Body of pancreas (tissue), 4 donors: ENCODE data around the gene PVR. TPM values are rescaled to one million over a fixed set of nuclear protein-coding genes. Genes with fewer than 3 reads are reported as not detected.
A peak's percentile ranks its signal among the peaks of the same experiment; 100 is the strongest.

Experiments used
- ATAC-seq: fragments of 150-250 bp; one replicate; pipeline ENCODE4 v1.9.1; 2016
- DNase-seq, 4 donors: peaks; one replicate each; pipeline ENCODE4 v3.0.0-alpha.2; 2019
- H3K27ac ChIP-seq, 4 donors: fragments of 200-600 bp; sonication (generic); 1 replicate in 3 of 4; 2 replicates in 1 of 4; pipeline versions ENCODE4 v1.5.1 to v1.6.1; 2016 to 2019; ENCODE audit warnings: mild to moderate bottlenecking in 1 of 4, mixed read lengths in 1 of 4, moderate library complexity in 1 of 4
- H3K27me3 ChIP-seq, 2 donors: fragments of 200-600 bp; sonication (generic); one replicate each; pipeline ENCODE4 v1.6.0; 2016; ENCODE audit warnings: mild to moderate bottlenecking in 1 of 2
- H3K36me3 ChIP-seq, 2 donors: fragments of 200-600 bp; sonication (generic); replicated peaks in 1 of 2; 2 replicates each; pipeline ENCODE4 v1.5.1; 2016; ENCODE audit warnings: low read depth in 2 of 2; ENCODE audit not compliant: insufficient read depth in 1 of 2
- H3K4me1 ChIP-seq: fragments of 200-600 bp; sonication (generic); one replicate; pipeline ENCODE4 v1.6.0; 2016
- H3K4me3 ChIP-seq, 2 donors: fragments of 200-600 bp; sonication (generic); 1 replicate in 1 of 2; 2 replicates in 1 of 2; pipeline ENCODE4 v1.5.1; 2016 to 2019
- H3K9me3 ChIP-seq, 3 donors: fragments of 200-600 bp; sonication (generic); 1 replicate in 2 of 3; 2 replicates in 1 of 3; pipeline ENCODE4 v1.5.1; 2016
- CTCF ChIP-seq, 7 experiments: fragments of 450-650 bp in 4 of 7; fragments of 200-600 bp in 3 of 7; sonication (generic) in 3 of 7; IDR thresholded peaks; one replicate each; pipeline ENCODE4 v1.5.1; 2016 to 2019; ENCODE audit warnings: antibody characterized with exemption in 7 of 7
- POLR2A ChIP-seq, 3 donors: fragments of 450-650 bp; IDR thresholded peaks; one replicate each; pipeline ENCODE4 v1.6.1; 2016; ENCODE audit warnings: antibody characterized with exemption in 3 of 3, mild to moderate bottlenecking in 2 of 3
- WGBS, 2 donors: methylation state at CpG; one replicate each; pipeline ENCODE4 v1.1.5; 2017; 5-methylcytosine and 5-hydroxymethylcytosine counted together
- intact Hi-C: fragments of 100-400 bp; cut with DNase I; formaldehyde crosslinking; loops from one replicate; pipeline ENCODE4 v1.15.1; 2023
- total RNA-seq, 2 donors: library from RNA; depleted of rRNA; stranded (reverse); fragments of >200 nt; gene quantifications; one replicate each; pipeline ENCODE4 v1.1.0, GENCODE V29; 2016

The PVR gene
- total RNA-seq, 2 donors from 2014 or later = 36.8 to 55.4 TPM

- Histone ChIP-seq H3K27me3 (no peaks in the 10 kb centered on the region), H3K9me3 (no peaks in the 10 kb centered on the region), H3K36me3 (no peaks in the 10 kb centered on the region), H3K27ac (no peak overlapping the region), H3K4me1 (no peaks in the 10 kb centered on the region), H3K4me3 (no peak overlapping the region)
- DNase-seq (no peak), ATAC-seq (no peak)
- intact Hi-C loops = no loop called here
- TF ChIP-seq POLR2A (IDR thresholded peaks at IDR 0.05) (no peak), CTCF (IDR thresholded peaks at IDR 0.05) (no peak)
- 79 to 81% methylated on average over 4 of the region's 4 CpGs for WGBS, 2 donors
These were observed 29.8 kb downstream of the PVR start for GRCh38 chr19:44673510-44673909.

- H3K4me3 ChIP-seq = no peak overlapping the region
- WGBS, 2 donors = 88 to 91% methylated on average over 6 of the region's 6 CpGs
- intact Hi-C loops = no loop called here
- H3K4me1 ChIP-seq = no peaks in the 10 kb centered on the region
- H3K27ac ChIP-seq = no peak overlapping the region
- no peak for TF ChIP-seq CTCF (IDR thresholded peaks at IDR 0.05)
- no peak for TF ChIP-seq POLR2A (IDR thresholded peaks at IDR 0.05)
- DNase-seq (no peak), ATAC-seq (no peak)
- no peaks in the 10 kb centered on the region for H3K27me3 ChIP-seq
- H3K36me3 ChIP-seq = no peaks in the 10 kb centered on the region
- no peaks in the 10 kb centered on the region for H3K9me3 ChIP-seq
These were observed 31.8 kb downstream of the PVR start for GRCh38 chr19:44675521-44675920.

GRCh38 chr19:44677019-44677811, 33.5 kb downstream of the PVR start:
- TF ChIP-seq CTCF (IDR thresholded peaks at IDR 0.05) (no peak), POLR2A (IDR thresholded peaks at IDR 0.05) (no peak)
- WGBS, 2 donors = 54 to 71% methylated on average over 8 of the region's 8 CpGs
- H3K36me3 ChIP-seq = no peaks in the 10 kb centered on the region
- no peak overlapping the region for H3K4me3 ChIP-seq
- ATAC-seq (peak; percentile 18), DNase-seq (no peak)
- no peak overlapping the region for H3K27ac ChIP-seq
- no peaks in the 10 kb centered on the region for H3K4me1 ChIP-seq
- intact Hi-C loops = no loop called here
- no peaks in the 10 kb centered on the region for H3K9me3 ChIP-seq
- no peaks in the 10 kb centered on the region for H3K27me3 ChIP-seq

- ATAC-seq (no peak), DNase-seq (no peak)
- Histone ChIP-seq H3K36me3 (no peaks in the 10 kb centered on the region), H3K9me3 (no peaks in the 10 kb centered on the region), H3K4me1 (peaks cover 16% of the 10 kb centered on the region), H3K4me3 (no peak overlapping the region), H3K27me3 (no peaks in the 10 kb centered on the region), H3K27ac (no peak overlapping the region)
- TF ChIP-seq CTCF (IDR thresholded peaks at IDR 0.05) (no peak), POLR2A (IDR thresholded peaks at IDR 0.05) (no peak)
- intact Hi-C loops = no loop called here
These were observed 36.8 kb downstream of the PVR start for GRCh38 chr19:44680536-44680935.
